Measurements from ENCODE around the gene NCKAP5. TPM values are rescaled to one million over a fixed set of nuclear protein-coding genes. Genes with fewer than 3 reads are reported as not detected.

The NCKAP5 gene
- total and polyA plus RNA-seq, 2 of the 8 experiments (the other 6 are each of a cell fraction or from before 2014, with no cell fraction given) = 0.27 to 0.86 TPM

DNA sequence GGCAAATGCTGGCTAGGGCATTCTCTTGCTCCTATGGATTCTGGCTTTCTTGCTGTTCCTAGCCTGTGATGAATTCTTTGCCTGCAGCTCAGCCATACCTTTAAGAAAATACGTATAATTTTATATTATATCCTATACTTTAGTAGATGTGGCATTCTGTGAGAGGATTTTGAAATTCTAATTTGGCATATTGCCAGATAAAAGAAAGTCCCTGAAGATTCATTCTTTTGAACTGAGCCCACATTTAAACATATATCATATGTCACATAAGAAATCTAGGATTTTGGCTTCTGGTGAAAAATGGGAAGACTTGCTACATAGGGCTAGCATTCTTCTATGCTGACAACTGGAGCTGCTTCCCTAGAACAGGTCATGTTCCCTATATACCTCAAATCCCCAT, 806.8 kb downstream of the NCKAP5 start:
- no peak overlapping the region; the same call in 1 of the 2 replicates for H2AFZ ChIP-seq (ENCODE audit: low read length)
- FAIRE-seq (no peak), DNase-seq (ENCODE audit: low read depth in 1 of 2, low spot score in 2 of 2) (no peak)
- no peak overlapping the region for H2BK120ac ChIP-seq (replicated peaks; ENCODE audit: low read depth, low read length)
- H3K79me1 ChIP-seq (ENCODE audit: low read depth, low read length) = no peaks in the 10 kb centered on the region
- no peak overlapping the region for H3K23ac ChIP-seq (ENCODE audit: insufficient read length)
- no peaks in the 10 kb centered on the region for H3K9me3 ChIP-seq (ENCODE audit: insufficient read depth in 2 of 2, low read depth in 1 of 2, low read length in 1 of 2)
- H2BK12ac ChIP-seq (ENCODE audit: low read depth, low read length) = no peak overlapping the region
- H3K9ac ChIP-seq (replicated peaks in 1 of 4; ENCODE audit: extremely low read depth in 1 of 4, low read depth in 3 of 4, low read length in 3 of 4) = no peak overlapping the region
- H3K4ac ChIP-seq (replicated peaks; ENCODE audit: insufficient read length, low read depth, low read length) = no peak overlapping the region
- no peak overlapping the region for H2BK15ac ChIP-seq (ENCODE audit: low read length)
- H3K27ac ChIP-seq (ENCODE audit: low read depth, low read length) = no peak overlapping the region
- no peak overlapping the region for H2BK5ac ChIP-seq (ENCODE audit: low read depth, low read length)
- no peak overlapping the region for H4K91ac ChIP-seq (replicated peaks; ENCODE audit: insufficient read length, low read length)
- H3K23me2 ChIP-seq (ENCODE audit: low read depth, low read length) = no peaks in the 10 kb centered on the region
- no peaks in the 10 kb centered on the region for H3K79me2 ChIP-seq (ENCODE audit: control insufficient read depth in 1 of 2, insufficient read depth in 2 of 2, low read length in 2 of 2)
- H3K56ac ChIP-seq (replicated peaks; ENCODE audit: insufficient read length, low read depth, low read length) = no peak overlapping the region
- 92% methylated on average over 1 of the region's 1 CpG; no CpG with 5 or more reads in 1 of the 2 experiments for WGBS, 2 experiments (ENCODE audit: extremely low coverage in 1 of 2, insufficient coverage in 1 of 2, insufficient read length in 1 of 2, insufficient replicate concordance in 2 of 2, low coverage in 1 of 2, low lambda C conversion rate in 2 of 2, missing lambda C conversion rate in 1 of 2)
- no peak overlapping the region for H3K4me2 ChIP-seq (ENCODE audit: insufficient read depth in 1 of 2, low read depth in 2 of 2, low read length in 2 of 2)
- H3K14ac ChIP-seq (ENCODE audit: insufficient read length) = no peak overlapping the region
- H3K4me1 ChIP-seq (replicated peaks in 1 of 4; ENCODE audit: control insufficient read depth in 3 of 4, insufficient read depth in 4 of 4, low read length in 3 of 4) = peaks cover 0 to 4% (median 0%) of the 10 kb centered on the region in 4 experiments; a peak in 1 of 7 replicates
- no peak overlapping the region for H3K4me3 ChIP-seq (ENCODE audit: extremely low read depth in 1 of 4, insufficient read depth in 2 of 4, low read depth in 3 of 4, low read length in 4 of 4)
- ChIA-PET POLR2A (ENCODE audit: partially characterized antibody) (no interaction called here), CTCF (ENCODE audit: partially characterized antibody) (interaction anchor here (1.0 to 1.2 kb wide), 2 partner anchors 93 to 106 kb away, joined by 3 read pairs; no protein-coding TSS in a partner anchor)
- no peak overlapping the region for H4K5ac ChIP-seq (ENCODE audit: insufficient read length, low read depth, low read length)
- no peaks in the 10 kb centered on the region for H4K20me1 ChIP-seq (replicated peaks in 1 of 2; ENCODE audit: control insufficient read depth in 1 of 2, insufficient read depth in 2 of 2, low read length in 2 of 2)
- H2BK20ac ChIP-seq (ENCODE audit: low read length) = no peak overlapping the region
- no peak overlapping the region for H4K8ac ChIP-seq (ENCODE audit: extremely low read depth, insufficient read depth, low read length)
- H3K36me3 ChIP-seq (ENCODE audit: control insufficient read depth in 2 of 4, insufficient read depth in 4 of 4, low read length in 3 of 4) = no peaks in the 10 kb centered on the region
- no peak overlapping the region for H2AK5ac ChIP-seq (ENCODE audit: low read depth, low read length)
- H3K18ac ChIP-seq (ENCODE audit: extremely low read depth, low read length) = no peak overlapping the region
- TF ChIP-seq HDAC2 (IDR thresholded peaks at IDR 0.05; ENCODE audit: borderline replicate concordance in 1 of 2, low read depth in 2 of 2, low read length in 2 of 2) = no peak
- no peak for TF ChIP-seq RFX5 (IDR thresholded peaks at IDR 0.05; ENCODE audit: borderline replicate concordance, low read depth, low read length)
- TF ChIP-seq, protein P1, sequence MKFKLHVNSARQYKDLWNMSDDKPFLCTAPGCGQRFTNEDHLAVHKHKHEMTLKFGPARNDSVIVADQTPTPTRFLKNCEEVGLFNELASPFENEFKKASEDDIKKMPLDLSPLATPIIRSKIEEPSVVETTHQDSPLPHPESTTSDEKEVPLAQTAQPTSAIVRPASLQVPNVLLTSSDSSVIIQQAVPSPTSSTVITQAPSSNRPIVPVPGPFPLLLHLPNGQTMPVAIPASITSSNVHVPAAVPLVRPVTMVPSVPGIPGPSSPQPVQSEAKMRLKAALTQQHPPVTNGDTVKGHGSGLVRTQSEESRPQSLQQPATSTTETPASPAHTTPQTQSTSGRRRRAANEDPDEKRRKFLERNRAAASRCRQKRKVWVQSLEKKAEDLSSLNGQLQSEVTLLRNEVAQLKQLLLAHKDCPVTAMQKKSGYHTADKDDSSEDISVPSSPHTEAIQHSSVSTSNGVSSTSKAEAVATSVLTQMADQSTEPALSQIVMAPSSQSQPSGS (IDR thresholded peaks at IDR 0.05; ENCODE audit: low read length) = no peak
- H3K27me3 ChIP-seq (replicated peaks in 1 of 4; ENCODE audit: control insufficient read depth in 3 of 4, extremely low read depth in 1 of 4, insufficient read depth in 3 of 4, low read length in 3 of 4) = no peaks in the 10 kb centered on the region
